NB4 (cell line): ENCODE results near the gene CNTN1.

Experiments used
- DNase-seq: peaks from one replicate; pipeline ENCODE4 v3.0.0; 2010; ENCODE audit warnings: low read depth
- H3K4me3 ChIP-seq: one replicate; pipeline ENCODE4 v1.5.1; 2011; ENCODE audit warnings: mild to moderate bottlenecking, low read depth, low read length, moderate library complexity
- CTCF ChIP-seq: IDR thresholded peaks from one replicate; pipeline ENCODE4 v1.5.1; 2012; ENCODE audit warnings: low read depth, low read length
- MAX ChIP-seq: IDR thresholded peaks from 2 replicates; pipeline ENCODE4 v1.6.1; 2011; ENCODE audit warnings: low read depth, low read length
- MYC ChIP-seq: IDR thresholded peaks from 2 replicates; pipeline ENCODE4 v1.6.1; 2011; ENCODE audit warnings: low read depth, low read length
- POLR2A ChIP-seq: IDR thresholded peaks from 2 replicates; pipeline ENCODE4 v1.6.1; 2011; ENCODE audit warnings: mild to moderate bottlenecking; ENCODE audit not compliant: insufficient read length; ENCODE audit errors: extremely low read depth

The CNTN1 gene

GRCh38 chr12:40668099-40668529 lies 24.1 kb upstream of the CNTN1 start:
- DNase-seq = no peak
- H3K4me3 ChIP-seq = no peak overlapping the region
- no peak for TF ChIP-seq MAX
- no peak for TF ChIP-seq POLR2A
- TF ChIP-seq MYC = no peak
- TF ChIP-seq CTCF = no peak

- no peak overlapping the region for H3K4me3 ChIP-seq
- TF ChIP-seq MYC (no peak), POLR2A (no peak), MAX (no peak), CTCF (no peak)
- DNase-seq = no peak
Measured at GRCh38 chr12:40672741-40673271, 19.4 kb upstream of the CNTN1 start.

GRCh38 chr12:40681148-40681547 lies 11.1 kb upstream of the CNTN1 start:
- TF ChIP-seq CTCF (no peak), MAX (no peak), POLR2A (no peak), MYC (no peak)
- H3K4me3 ChIP-seq = no peak overlapping the region
- DNase-seq = no peak

- no peak overlapping the region for H3K4me3 ChIP-seq
- no peak for DNase-seq
- TF ChIP-seq POLR2A (no peak), MYC (no peak), CTCF (no peak), MAX (no peak)
Measured at GRCh38 chr12:40684986-40685385, 7.3 kb upstream of the CNTN1 start.

GRCh38 chr12:40688085-40688725 lies 4.0 kb upstream of the CNTN1 start:
- no peak overlapping the region for H3K4me3 ChIP-seq
- DNase-seq = no peak
- TF ChIP-seq POLR2A (no peak), CTCF (no peak), MYC (no peak), MAX (no peak)

GRCh38 chr12:40689576-40689975 lies 2.7 kb upstream of the CNTN1 start:
- TF ChIP-seq CTCF = no peak
- TF ChIP-seq MYC = no peak
- TF ChIP-seq MAX = no peak
- TF ChIP-seq POLR2A = no peak
- DNase-seq = no peak
- H3K4me3 ChIP-seq = no peak overlapping the region
